ENCODE results near the gene HSPA1A. TPM values are rescaled to one million over a fixed set of nuclear protein-coding genes. Genes with fewer than 3 reads are reported as not detected.

Gene HSPA1A
- total RNA-seq, 6 experiments from 2014 or later: 78.5 to 102 (median 84.7) TPM

- Mint-ChIP-seq H3K4me3 (no peak overlapping the region), H3K36me3 (ENCODE audit: low read depth) (peaks cover 14% of the 10 kb centered on the region; the same call in 1 of the 2 replicates), H3K27ac (no peak overlapping the region), H3K9me3 (no peaks in the 10 kb centered on the region), H3K27me3 (ENCODE audit: insufficient read depth) (no peaks in the 10 kb centered on the region), H3K4me1 (ENCODE audit: low read depth) (peaks cover 6% of the 10 kb centered on the region)
- TF ChIP-seq CTCF (IDR thresholded peaks at IDR 0.05): no peak
- no peak for DNase-seq
Measured at GRCh38 chr6:31782126-31782855, 33.1 kb upstream of the HSPA1A start.

GRCh38 chr6:31784098-31784925 lies 31.0 kb upstream of the HSPA1A start:
- no peak for TF ChIP-seq CTCF (IDR thresholded peaks at IDR 0.05)
- H3K4me1 Mint-ChIP-seq (ENCODE audit: low read depth): no peaks in the 10 kb centered on the region
- H3K36me3 Mint-ChIP-seq (ENCODE audit: low read depth): peaks cover 14% of the 10 kb centered on the region; the same call in 1 of the 2 replicates
- H3K4me3 Mint-ChIP-seq: no peak overlapping the region
- H3K27me3 Mint-ChIP-seq (ENCODE audit: insufficient read depth): no peaks in the 10 kb centered on the region
- no peaks in the 10 kb centered on the region for H3K9me3 Mint-ChIP-seq
- no peak for DNase-seq
- no peak overlapping the region for H3K27ac Mint-ChIP-seq

GRCh38 chr6:31785475-31785874 lies 29.9 kb upstream of the HSPA1A start:
- DNase-seq: no peak
- H3K9me3 Mint-ChIP-seq: no peaks in the 10 kb centered on the region
- peaks cover under 1% of the 10 kb centered on the region; the same call in 1 of the 2 replicates for H3K4me1 Mint-ChIP-seq (ENCODE audit: low read depth)
- no peak overlapping the region for H3K4me3 Mint-ChIP-seq
- H3K27ac Mint-ChIP-seq: no peak overlapping the region
- H3K36me3 Mint-ChIP-seq (ENCODE audit: low read depth): peaks cover 15% of the 10 kb centered on the region
- H3K27me3 Mint-ChIP-seq (ENCODE audit: insufficient read depth): no peaks in the 10 kb centered on the region
- TF ChIP-seq CTCF (IDR thresholded peaks at IDR 0.05): no peak

GRCh38 chr6:31791324-31792089 lies 23.8 kb upstream of the HSPA1A start:
- no peak overlapping the region; the same call in 1 of the 2 replicates for H3K4me3 Mint-ChIP-seq
- H3K9me3 Mint-ChIP-seq: no peaks in the 10 kb centered on the region
- peaks cover 5% of the 10 kb centered on the region; the same call in 1 of the 2 replicates for H3K27me3 Mint-ChIP-seq (ENCODE audit: insufficient read depth)
- H3K4me1 Mint-ChIP-seq (ENCODE audit: low read depth): peaks cover 38% of the 10 kb centered on the region
- peak; percentile 23 for DNase-seq
- peak overlapping the region; percentile 76 for H3K27ac Mint-ChIP-seq
- peaks cover 31% of the 10 kb centered on the region for H3K36me3 Mint-ChIP-seq (ENCODE audit: low read depth)
- peak; percentile 79 for TF ChIP-seq CTCF (IDR thresholded peaks at IDR 0.05)

- H3K27me3 Mint-ChIP-seq (ENCODE audit: insufficient read depth): peaks cover 5% of the 10 kb centered on the region; the same call in 1 of the 2 replicates
Measured at GRCh38 chr6:31792090-31792374, 23.3 kb upstream of the HSPA1A start.

More at GRCh38 chr6:31792090-31792374, 23.3 kb upstream of the HSPA1A start:
- Mint-ChIP-seq H3K4me1 (ENCODE audit: low read depth) (peaks cover 38% of the 10 kb centered on the region), H3K27ac (peak overlapping the region; percentile 76; the same call in 1 of the 2 replicates), H3K36me3 (ENCODE audit: low read depth) (peaks cover 31% of the 10 kb centered on the region), H3K9me3 (no peaks in the 10 kb centered on the region), H3K4me3 (no peak overlapping the region)
- DNase-seq: no peak
- no peak for TF ChIP-seq CTCF (IDR thresholded peaks at IDR 0.05)

Measured in HFFc6 (cell line).